ENCODE results near the gene SLC35E2B.
"Not testable (repeated sequence)": the region's sequence is repeated elsewhere in the genome, so short reads cannot be mapped to it uniquely, and the experiment has no call there.

SLC35E2B gene

GRCh38 chr1:1692324-1692713, 276 bp downstream of the SLC35E2B start:
- CTCF ChIA-PET; POLR2A ChIA-PET; DNase-seq (ENCODE audit: low read depth, low spot score): not testable (repeated sequence)
- peak overlapping the region; percentile 56 for H3K4me3 ChIP-seq (ENCODE audit: low read depth, low read length)

- POLR2A ChIA-PET; DNase-seq (ENCODE audit: low read depth, low spot score); CTCF ChIA-PET: not testable (repeated sequence)
- H3K4me3 ChIP-seq (ENCODE audit: low read depth, low read length): peak overlapping the region; percentile 44
Measured at GRCh38 chr1:1691443-1691842, 1.2 kb downstream of the SLC35E2B start.

- CTCF ChIA-PET; POLR2A ChIA-PET; DNase-seq (ENCODE audit: low read depth, low spot score); H3K4me3 ChIP-seq (ENCODE audit: low read depth, low read length): not testable (repeated sequence)
Measured at GRCh38 chr1:1689526-1689925, 3.1 kb downstream of the SLC35E2B start.

GRCh38 chr1:1687846-1688245, 4.7 kb downstream of the SLC35E2B start:
- no peak for TF ChIP-seq CTCF (IDR thresholded peaks at IDR 0.05; ENCODE audit: insufficient read depth, low read length, missing control alignments)
- POLR2A ChIA-PET: no interaction called here
- CTCF ChIA-PET: no interaction called here
- DNase-seq (ENCODE audit: low read depth, low spot score): no peak
- H3K4me3 ChIP-seq (ENCODE audit: low read depth, low read length): no peak overlapping the region

GRCh38 chr1:1684031-1684681, 8.4 kb downstream of the SLC35E2B start:
- POLR2A ChIA-PET: no interaction called here
- DNase-seq (ENCODE audit: low read depth, low spot score): no peak
- CTCF ChIA-PET: interaction anchor here (1.0 kb wide), 1 partner anchor 19 kb away, joined by 3 read pairs; no protein-coding TSS in a partner anchor
- no peak for TF ChIP-seq CTCF (IDR thresholded peaks at IDR 0.05; ENCODE audit: insufficient read depth, low read length, missing control alignments)
- no peak overlapping the region for H3K4me3 ChIP-seq (ENCODE audit: low read depth, low read length)

GRCh38 chr1:1683104-1683905, 9.3 kb downstream of the SLC35E2B start:
- no peak for DNase-seq (ENCODE audit: low read depth, low spot score)
- ChIA-PET POLR2A (no interaction called here), CTCF (no interaction called here)
- no peak for TF ChIP-seq CTCF (IDR thresholded peaks at IDR 0.05; ENCODE audit: insufficient read depth, low read length, missing control alignments)
- H3K4me3 ChIP-seq (ENCODE audit: low read depth, low read length): no peak overlapping the region

- TF ChIP-seq CTCF (IDR thresholded peaks at IDR 0.05; ENCODE audit: insufficient read depth, low read length, missing control alignments): no peak
- POLR2A ChIA-PET: interaction anchor here (0.7 kb wide), 1 partner anchor 16 kb away, joined by 5 read pairs; no protein-coding TSS in a partner anchor
- H3K4me3 ChIP-seq (ENCODE audit: low read depth, low read length): no peak overlapping the region
- CTCF ChIA-PET: interaction anchor here (1.6 kb wide), 1 partner anchor 15 kb away, joined by 3 read pairs; no protein-coding TSS in a partner anchor
- no peak for DNase-seq (ENCODE audit: low read depth, low spot score)
Measured at GRCh38 chr1:1680912-1681273, 11.7 kb downstream of the SLC35E2B start.

Data from AG04449 (cell line).